Astrocyte of the spinal cord (primary cell): ENCODE results near the gene MND1.
"Not testable (repeated sequence)": the region's sequence is repeated elsewhere in the genome, so short reads cannot be mapped to it uniquely, and the experiment has no call there.

Experiments
- DNase-seq: peaks from one replicate; pipeline ENCODE4 v3.0.0; 2011; ENCODE audit warnings: low read depth, low spot score
- H3K4me3 ChIP-seq: 2 replicates; pipeline ENCODE4 v1.5.1; 2011; ENCODE audit warnings: low read depth, mild to moderate bottlenecking, low read length, moderate library complexity
- in situ Hi-C: cut with HindIII; loops from 2 replicates; pipeline ENCODE4 v1.10.0; 2017; ENCODE audit warnings: low sequenced_read_pairs
- TF ChIP-seq, protein P1 (sequence below): IDR thresholded peaks from 2 replicates; pipeline ENCODE4 v1.5.1; 2012; ENCODE audit warnings: low read depth, mild to moderate bottlenecking, low read length, inconsistent platforms

Gene MND1

DNA sequence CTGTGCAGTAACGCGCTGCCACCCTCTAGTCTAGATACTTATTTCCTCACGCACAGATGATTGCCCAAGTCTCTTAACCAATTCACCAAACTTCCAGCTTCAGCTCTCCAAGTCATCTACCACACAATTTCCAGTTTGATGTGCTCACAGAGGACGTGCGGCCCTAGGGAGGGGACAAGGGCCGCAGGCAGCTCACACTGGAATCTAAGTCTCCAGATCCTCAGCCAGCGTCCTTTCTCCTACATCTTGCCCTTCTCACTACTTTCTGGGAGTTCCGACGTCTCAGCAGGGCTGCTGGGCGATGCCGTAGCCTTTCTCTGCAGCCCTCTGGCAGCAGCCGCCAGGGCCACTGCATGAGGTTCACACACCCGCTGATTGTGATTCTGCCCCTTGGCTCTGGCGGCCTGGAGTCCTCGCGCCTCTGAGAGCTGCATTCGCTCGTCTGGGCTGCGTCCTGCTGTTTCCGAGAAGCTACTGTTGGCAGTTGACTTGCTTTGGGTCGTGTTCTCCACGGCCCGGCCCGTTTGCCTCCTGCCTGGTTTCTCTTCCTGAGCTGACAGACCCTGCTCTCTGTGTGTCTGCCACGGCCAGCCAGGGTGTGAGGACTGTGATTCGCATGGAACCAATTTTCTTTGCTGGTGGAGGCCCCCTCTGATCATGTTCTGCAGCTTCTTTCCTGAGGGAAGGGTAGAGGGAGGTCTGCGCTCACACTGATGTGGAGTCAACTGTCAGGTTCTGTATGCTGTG lies 107.6 kb downstream of the MND1 start:
- DNase-seq, result peak; percentile 57
- no peak overlapping the region for H3K4me3 ChIP-seq
- in situ Hi-C loops, result no loop called here
- TF ChIP-seq, protein P1, sequence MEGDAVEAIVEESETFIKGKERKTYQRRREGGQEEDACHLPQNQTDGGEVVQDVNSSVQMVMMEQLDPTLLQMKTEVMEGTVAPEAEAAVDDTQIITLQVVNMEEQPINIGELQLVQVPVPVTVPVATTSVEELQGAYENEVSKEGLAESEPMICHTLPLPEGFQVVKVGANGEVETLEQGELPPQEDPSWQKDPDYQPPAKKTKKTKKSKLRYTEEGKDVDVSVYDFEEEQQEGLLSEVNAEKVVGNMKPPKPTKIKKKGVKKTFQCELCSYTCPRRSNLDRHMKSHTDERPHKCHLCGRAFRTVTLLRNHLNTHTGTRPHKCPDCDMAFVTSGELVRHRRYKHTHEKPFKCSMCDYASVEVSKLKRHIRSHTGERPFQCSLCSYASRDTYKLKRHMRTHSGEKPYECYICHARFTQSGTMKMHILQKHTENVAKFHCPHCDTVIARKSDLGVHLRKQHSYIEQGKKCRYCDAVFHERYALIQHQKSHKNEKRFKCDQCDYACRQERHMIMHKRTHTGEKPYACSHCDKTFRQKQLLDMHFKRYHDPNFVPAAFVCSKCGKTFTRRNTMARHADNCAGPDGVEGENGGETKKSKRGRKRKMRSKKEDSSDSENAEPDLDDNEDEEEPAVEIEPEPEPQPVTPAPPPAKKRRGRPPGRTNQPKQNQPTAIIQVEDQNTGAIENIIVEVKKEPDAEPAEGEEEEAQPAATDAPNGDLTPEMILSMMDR, result no peak

DNA sequence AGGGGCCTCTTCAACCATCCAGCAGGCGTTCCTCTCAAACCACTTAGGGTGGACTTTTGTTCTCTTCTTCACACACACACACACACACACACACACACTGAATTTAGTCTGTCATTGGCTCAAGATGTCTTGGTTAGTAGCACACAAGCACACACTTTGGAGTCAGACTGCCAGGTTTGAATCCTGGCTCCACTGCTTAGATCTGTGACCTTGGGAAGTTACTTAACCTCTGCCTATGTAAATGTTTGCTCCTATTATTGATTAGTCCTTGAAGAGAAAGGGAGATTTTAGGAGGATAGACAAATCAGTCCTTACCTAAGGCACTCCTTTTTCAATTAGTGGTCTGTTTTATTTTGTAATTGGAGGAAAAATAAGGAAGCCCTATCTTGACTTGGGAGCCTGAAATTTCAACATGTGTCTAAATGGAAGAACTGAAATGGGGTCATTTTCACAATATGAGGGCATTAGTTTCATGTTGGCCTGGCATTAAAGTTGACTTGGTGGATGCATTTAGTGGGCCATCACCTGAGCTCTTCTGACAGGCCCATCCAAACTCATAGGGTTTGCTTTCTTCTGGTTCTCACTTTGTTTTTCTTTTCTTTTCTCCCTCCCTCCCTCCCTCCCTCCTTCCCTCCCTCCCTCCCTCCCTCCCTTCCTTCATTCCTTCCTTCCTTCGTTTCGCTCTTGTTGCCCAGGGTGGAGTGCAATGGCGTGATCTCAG lies 108.3 kb downstream of the MND1 start:
- DNase-seq, result no peak
- TF ChIP-seq, protein P1, result no peak
- H3K4me3 ChIP-seq, result no peak overlapping the region
- in situ Hi-C loops, result no loop called here

DNA sequence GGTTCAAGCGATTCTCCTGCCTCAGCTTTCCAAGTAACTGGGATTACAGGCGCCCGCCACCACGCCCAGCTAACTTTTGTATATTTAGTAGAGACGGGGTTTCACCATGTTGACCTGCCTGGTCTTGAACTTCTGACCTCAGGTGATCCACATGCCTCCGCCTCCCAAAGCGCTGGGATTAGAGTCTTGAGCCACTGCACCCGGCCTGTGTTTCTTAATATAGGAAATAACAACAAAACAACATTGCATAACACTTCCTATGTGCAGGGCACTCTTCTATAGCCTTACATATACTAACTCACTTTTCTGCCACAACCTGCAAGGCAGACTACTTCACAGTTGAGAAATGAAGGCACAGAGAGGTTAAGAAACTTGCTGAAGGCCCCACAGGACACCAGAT lies 108.9 kb downstream of the MND1 start:
- in situ Hi-C loops, result no loop called here
- H3K4me3 ChIP-seq, result no peak overlapping the region
- no peak for DNase-seq
- TF ChIP-seq, protein P1, result no peak

DNA sequence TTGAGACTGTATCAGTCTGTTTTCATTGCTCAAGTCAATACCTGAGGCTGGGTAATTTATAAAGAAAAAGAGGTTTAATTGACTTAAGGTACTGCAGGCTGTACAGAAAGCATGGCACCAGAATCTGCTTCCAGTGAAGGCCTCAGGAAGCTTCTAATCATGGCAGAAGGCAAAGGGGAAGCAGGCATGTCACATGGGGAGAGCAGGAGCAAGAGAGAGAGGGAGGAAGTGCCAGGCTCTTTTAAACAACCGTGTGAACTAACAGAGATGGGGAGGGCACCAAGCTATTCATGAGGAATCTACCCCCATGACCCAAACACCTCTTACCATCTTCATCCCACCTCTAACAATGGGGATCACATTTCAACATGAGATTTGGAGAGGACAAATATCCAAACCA lies 114.5 kb downstream of the MND1 start:
- DNase-seq, result no peak
- no peak overlapping the region for H3K4me3 ChIP-seq
- in situ Hi-C loops, result no loop called here
- TF ChIP-seq, protein P1, result no peak

DNA sequence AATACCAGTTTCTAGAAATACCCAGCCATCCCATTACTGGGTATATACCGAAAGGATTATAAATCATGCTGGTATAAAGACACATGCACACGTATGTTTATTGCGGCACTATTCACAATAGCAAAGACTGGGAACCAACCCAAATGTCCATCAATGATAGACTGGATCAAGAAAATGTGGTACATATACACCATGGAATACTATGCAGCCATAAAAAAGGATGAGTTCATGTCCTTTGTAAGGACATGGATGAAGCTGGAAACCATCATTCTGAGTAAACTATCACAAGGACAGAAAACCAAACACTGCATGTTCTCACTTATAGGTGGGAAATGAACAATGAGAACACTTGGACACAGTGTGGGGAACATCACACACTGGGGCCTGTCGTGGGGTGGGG lies 117.1 kb downstream of the MND1 start:
- DNase-seq, H3K4me3 ChIP-seq, in situ Hi-C loops: not testable (repeated sequence)

DNA sequence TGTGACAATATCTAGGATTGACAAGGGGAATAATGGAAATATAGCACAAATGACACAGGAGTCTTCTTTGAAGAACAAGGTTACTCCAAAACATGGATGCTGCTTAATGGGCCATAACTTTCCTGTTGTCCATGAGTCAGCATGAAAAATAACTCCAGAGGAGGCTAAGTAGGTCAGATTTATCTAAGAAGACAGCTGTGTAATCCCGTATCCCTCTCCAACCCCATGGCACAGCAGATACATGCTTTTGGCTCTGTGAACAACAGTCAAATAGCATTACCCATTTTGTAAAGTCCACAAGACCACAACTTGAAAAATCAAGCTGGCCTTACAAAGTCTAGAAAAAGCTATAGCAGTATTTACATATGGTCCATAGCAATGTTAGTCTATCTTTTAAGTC lies 119.6 kb downstream of the MND1 start:
- no peak overlapping the region for H3K4me3 ChIP-seq
- DNase-seq, result peak; percentile 7
- in situ Hi-C loops, result no loop called here
- TF ChIP-seq, protein P1, result no peak
